ENCODE results near the gene TACC3. TPM values are rescaled to one million over a fixed set of nuclear protein-coding genes. Genes with fewer than 3 reads are reported as not detected.
A peak's percentile ranks its signal among the peaks of the same experiment; 100 is the strongest.
"Not testable (repeated sequence)": the region's sequence is repeated elsewhere in the genome, so short reads cannot be mapped to it uniquely, and the experiment has no call there.

The TACC3 gene
- total RNA-seq, 1 donor from 2014 or later, result 15.9 TPM

GRCh38 chr4:1691737-1692373, 29.5 kb upstream of the TACC3 start:
- Mint-ChIP-seq H3K27ac (ENCODE audit: unreplicated experiment) (no peak overlapping the region), H3K27me3 (ENCODE audit: low read depth) (no peaks in the 10 kb centered on the region), H3K4me3 (ENCODE audit: unreplicated experiment) (no peak overlapping the region), H3K9me3 (ENCODE audit: low read depth) (no peaks in the 10 kb centered on the region), H3K36me3 (ENCODE audit: low read depth) (peaks cover 17% of the 10 kb centered on the region), H3K4me1 (ENCODE audit: low read depth) (no peaks in the 10 kb centered on the region)
- TF ChIP-seq CTCF (IDR thresholded peaks at IDR 0.05), result no peak
- DNase-seq (ENCODE audit: low spot score), result peak; percentile 61

GRCh38 chr4:1693131-1693896, 28.0 kb upstream of the TACC3 start:
- Mint-ChIP-seq H3K36me3 (ENCODE audit: low read depth) (peaks cover 20% of the 10 kb centered on the region), H3K27ac (ENCODE audit: unreplicated experiment) (no peak overlapping the region)

GRCh38 chr4:1695913-1696312, 25.4 kb upstream of the TACC3 start:
- DNase-seq (ENCODE audit: low spot score), result no peak
- Mint-ChIP-seq H3K4me3 (ENCODE audit: unreplicated experiment) (no peak overlapping the region), H3K4me1 (ENCODE audit: low read depth) (no peaks in the 10 kb centered on the region), H3K36me3 (ENCODE audit: low read depth) (peaks cover 17% of the 10 kb centered on the region), H3K9me3 (ENCODE audit: low read depth) (no peaks in the 10 kb centered on the region), H3K27ac (ENCODE audit: unreplicated experiment) (no peak overlapping the region), H3K27me3 (ENCODE audit: low read depth) (no peaks in the 10 kb centered on the region)
- no peak for TF ChIP-seq CTCF (IDR thresholded peaks at IDR 0.05)

More at GRCh38 chr4:1693131-1693896, 28.0 kb upstream of the TACC3 start:
- Mint-ChIP-seq H3K4me3 (ENCODE audit: unreplicated experiment) (no peak overlapping the region), H3K9me3 (ENCODE audit: low read depth) (no peaks in the 10 kb centered on the region), H3K27me3 (ENCODE audit: low read depth) (no peaks in the 10 kb centered on the region), H3K4me1 (ENCODE audit: low read depth) (no peaks in the 10 kb centered on the region)
- no peak for DNase-seq (ENCODE audit: low spot score)
- TF ChIP-seq CTCF (IDR thresholded peaks at IDR 0.05), result peak; percentile 93

GRCh38 chr4:1701671-1702070, 19.6 kb upstream of the TACC3 start:
- H3K36me3 Mint-ChIP-seq (ENCODE audit: low read depth), result peaks cover 18% of the 10 kb centered on the region
- not testable (repeated sequence) for H3K4me3 Mint-ChIP-seq (ENCODE audit: unreplicated experiment); H3K27me3 Mint-ChIP-seq (ENCODE audit: low read depth); DNase-seq (ENCODE audit: low spot score); H3K27ac Mint-ChIP-seq (ENCODE audit: unreplicated experiment); H3K9me3 Mint-ChIP-seq (ENCODE audit: low read depth); H3K4me1 Mint-ChIP-seq (ENCODE audit: low read depth)

- H3K27ac Mint-ChIP-seq (ENCODE audit: unreplicated experiment), result no peak overlapping the region
These were observed 17.5 kb upstream of the TACC3 start for GRCh38 chr4:1703867-1704266.

More at GRCh38 chr4:1703867-1704266, 17.5 kb upstream of the TACC3 start:
- Mint-ChIP-seq H3K4me3 (ENCODE audit: unreplicated experiment) (no peak overlapping the region), H3K27me3 (ENCODE audit: low read depth) (no peaks in the 10 kb centered on the region), H3K36me3 (ENCODE audit: low read depth) (peaks cover 16% of the 10 kb centered on the region), H3K9me3 (ENCODE audit: low read depth) (no peaks in the 10 kb centered on the region), H3K4me1 (ENCODE audit: low read depth) (peaks cover 9% of the 10 kb centered on the region)
- no peak for DNase-seq (ENCODE audit: low spot score)
- no peak for TF ChIP-seq CTCF (IDR thresholded peaks at IDR 0.05)
